Keratinocyte (primary cell): ENCODE results near the gene EFNA1. TPM values are rescaled to one million over a fixed set of nuclear protein-coding genes. Genes with fewer than 3 reads are reported as not detected.

Source experiments
- DNase-seq: peaks from one replicate; pipeline ENCODE4 v3.0.0-alpha.2; 2011; ENCODE audit warnings: low read depth, missing footprints, low spot score
- FAIRE-seq: peaks from 2 replicates; lab custom pipeline; 2011; peaks lifted over from hg19 to GRCh38; lab: Jason Lieb, UNC
- H2AFZ ChIP-seq: 2 replicates; pipeline ENCODE4 v1.6.0; 2012; ENCODE audit warnings: low read length, control low read depth, inconsistent platforms; ENCODE audit not compliant: control insufficient read depth
- H3K27ac ChIP-seq: 2 replicates; pipeline ENCODE4 v1.5.1; 2011; ENCODE audit warnings: low read length; ENCODE audit not compliant: control insufficient read depth, insufficient read depth
- H3K27me3 ChIP-seq: 3 replicates; pipeline ENCODE4 v1.6.0; 2011; ENCODE audit warnings: low read length; ENCODE audit not compliant: control insufficient read depth, insufficient read depth; ENCODE audit errors: extremely low read depth
- H3K36me3 ChIP-seq, 2 experiments: 2 replicates in 1 of 2; 3 replicates in 1 of 2; pipeline ENCODE4 v1.5.1; 2011; ENCODE audit warnings: low read length in 2 of 2, mild to moderate bottlenecking in 1 of 2; ENCODE audit not compliant: control insufficient read depth in 2 of 2, insufficient read depth in 2 of 2; ENCODE audit errors: extremely low read depth in 1 of 2
- H3K4me1 ChIP-seq: 3 replicates; pipeline ENCODE4 v1.5.1; 2011; ENCODE audit warnings: low read length; ENCODE audit not compliant: control insufficient read depth, insufficient read depth; ENCODE audit errors: extremely low read depth
- H3K4me2 ChIP-seq: 3 replicates; pipeline ENCODE4 v1.6.0; 2011; ENCODE audit warnings: low read depth, low read length; ENCODE audit not compliant: control insufficient read depth, insufficient read depth; ENCODE audit errors: extremely low read depth
- H3K4me3 ChIP-seq, 3 experiments: fragments of 200-600 bp in 1 of 3; sonication (generic) in 1 of 3; 2 replicates in 2 of 3; 3 replicates in 1 of 3; pipeline ENCODE4 v1.5.1; 2011 to 2016; ENCODE audit warnings: low read length in 3 of 3, mild to moderate bottlenecking in 3 of 3, control low read depth in 2 of 3, inconsistent platforms in 1 of 3, low read depth in 1 of 3, mixed read lengths in 1 of 3, mixed run types in 1 of 3, moderate library complexity in 1 of 3; ENCODE audit not compliant: control insufficient read depth in 2 of 3, insufficient read depth in 2 of 3; ENCODE audit errors: extremely low read depth in 1 of 3
- H3K79me2 ChIP-seq: 2 replicates; pipeline ENCODE4 v1.6.0; 2012; ENCODE audit warnings: low read length; ENCODE audit not compliant: control insufficient read depth, insufficient read depth
- H3K9ac ChIP-seq: 3 replicates; pipeline ENCODE4 v1.6.0; 2011; ENCODE audit warnings: low read length; ENCODE audit not compliant: control insufficient read depth, insufficient read depth; ENCODE audit errors: extremely low read depth
- H3K9me1 ChIP-seq: 3 replicates; pipeline ENCODE4 v1.6.0; 2011; ENCODE audit warnings: low read length; ENCODE audit not compliant: control insufficient read depth, insufficient read depth; ENCODE audit errors: extremely low read depth
- H3K9me3 ChIP-seq: 2 replicates; pipeline ENCODE4 v1.5.1; 2012; ENCODE audit warnings: low read depth, low read length; ENCODE audit not compliant: control insufficient read depth
- H4K20me1 ChIP-seq: 3 replicates; pipeline ENCODE4 v1.6.0; 2011; ENCODE audit warnings: low read length; ENCODE audit not compliant: control insufficient read depth, insufficient read depth; ENCODE audit errors: extremely low read depth
- CTCF ChIP-seq, 3 experiments: IDR thresholded peaks in 1 of 3; conservative IDR thresholded peaks in 1 of 3; optimal IDR thresholded peaks in 1 of 3; 2 replicates in 2 of 3; 3 replicates in 1 of 3; pipeline versions ENCODE3 to v1.5.1; 2011; ENCODE audit warnings: low read length in 3 of 3, mild to moderate bottlenecking in 3 of 3, moderate library complexity in 2 of 3, control low read depth in 1 of 3, inconsistent platforms in 1 of 3; ENCODE audit not compliant: insufficient read depth in 2 of 3; ENCODE audit errors: extremely low read depth in 1 of 3
- EZH2 ChIP-seq: IDR thresholded peaks from one replicate; pipeline ENCODE4 v1.6.1; 2012; ENCODE audit warnings: inconsistent platforms, mild to moderate bottlenecking, low read length, moderate library complexity
- dilution Hi-C: fragments of 300-500 bp; cut with MboI; formaldehyde crosslinking; loops from one replicate; pipeline ENCODE4 v1.7.0; 2020; ENCODE audit warnings: low sequenced_read_pairs; ENCODE audit not compliant: extremely low pct_ligation_motif_present
- polyA plus RNA-seq, 5 experiments: library from polyadenylated mRNA; depleted of rRNA in 3 of 5; stranded (reverse) in 3 of 5; stranded (forward) in 1 of 5; unstranded in 1 of 5; fragments of >200 nt; gene quantifications; 1 replicate in 1 of 5; 2 replicates in 3 of 5; 3 replicates in 1 of 5; pipeline versions ENCODE4 v1.2.1 to v1.2.3, GENCODE V29; 2011 to 2012; ENCODE audit warnings: missing spikeins in 2 of 5, low read depth in 1 of 5, low replicate concordance in 1 of 5

EFNA1 gene
- polyA plus RNA-seq, 1 donor (not counting 4 experiments of a cell fraction or from before 2014, with no cell fraction given) = 77.5 TPM

GRCh38 chr1:155123801-155124200 is 3.9 kb upstream of the EFNA1 start:
- peak overlapping the region; percentile 96 for H3K9ac ChIP-seq
- H2AFZ ChIP-seq = no peak overlapping the region
- dilution Hi-C loops = no loop called here
- H3K4me1 ChIP-seq = peaks cover 35% of the 10 kb centered on the region
- peaks cover 11% of the 10 kb centered on the region for H3K79me2 ChIP-seq
- no peak for DNase-seq
- H3K4me3 ChIP-seq = no peak overlapping the region
- no peak for FAIRE-seq
- H3K36me3 ChIP-seq = no peaks in the 10 kb centered on the region
- no peaks in the 10 kb centered on the region for H4K20me1 ChIP-seq
- peak overlapping the region; percentile 84 for H3K27ac ChIP-seq
- H3K9me1 ChIP-seq = peaks cover 3% of the 10 kb centered on the region
- H3K27me3 ChIP-seq = no peaks in the 10 kb centered on the region
- TF ChIP-seq EZH2 (no peak), CTCF (optimal IDR thresholded peaks at IDR 0.05 in 1 of 3, IDR thresholded peaks at IDR 0.05 in 1 of 3, conservative IDR thresholded peaks at IDR 0.05 in 1 of 3; ENCODE audit: extremely low read depth in 1 of 3, insufficient read depth in 2 of 3, low read length in 3 of 3) (no peak)
- no peak overlapping the region for H3K4me2 ChIP-seq
- no peaks in the 10 kb centered on the region for H3K9me3 ChIP-seq

GRCh38 chr1:155124503-155125463 is 2.9 kb upstream of the EFNA1 start:
- no peak for TF ChIP-seq EZH2
- FAIRE-seq (no peak), DNase-seq (peak; percentile 85)
- H4K20me1 ChIP-seq = no peaks in the 10 kb centered on the region
- no peaks in the 10 kb centered on the region for H3K9me3 ChIP-seq
- dilution Hi-C loops = no loop called here
- H3K4me1 ChIP-seq = peaks cover 43% of the 10 kb centered on the region
- H3K4me2 ChIP-seq = peak overlapping the region; percentile 85
- peaks cover 3% of the 10 kb centered on the region for H3K9me1 ChIP-seq
- peak overlapping the region in 2 of 3 experiments; percentile 26 to 48 for H3K4me3 ChIP-seq
- no peaks in the 10 kb centered on the region for H3K27me3 ChIP-seq
- peak overlapping the region; percentile 84 for H3K27ac ChIP-seq
- H2AFZ ChIP-seq = no peak overlapping the region
- H3K36me3 ChIP-seq = no peaks in the 10 kb centered on the region
- H3K79me2 ChIP-seq = peaks cover 17% of the 10 kb centered on the region
- H3K9ac ChIP-seq = peak overlapping the region; percentile 96
